ENCODE measurements around the gene OLFML2B. TPM values are rescaled to one million over a fixed set of nuclear protein-coding genes. Genes with fewer than 3 reads are reported as not detected.

Gene OLFML2B
- total RNA-seq, 1 experiment from 2014 or later: 1.8 TPM

DNA sequence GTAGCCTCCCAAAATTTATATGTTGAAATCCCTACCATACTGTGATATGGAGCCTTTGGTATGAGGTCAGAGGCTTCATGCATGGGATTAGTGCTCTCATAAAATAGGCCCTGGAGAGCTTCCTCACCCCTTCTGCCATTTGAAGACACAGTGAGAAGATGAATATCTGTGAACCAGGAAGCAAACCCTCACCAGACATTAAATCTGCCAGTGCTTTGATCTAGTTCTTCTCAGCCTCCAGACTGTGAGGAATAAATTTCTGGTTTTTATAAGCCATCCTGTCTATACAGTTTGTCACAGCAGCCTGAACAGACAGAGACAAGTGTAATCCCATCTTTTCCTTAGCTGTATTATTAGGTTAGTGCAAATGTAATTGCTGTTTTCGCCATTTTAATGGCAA lies 88.4 kb downstream of the OLFML2B start:
- Histone ChIP-seq H3K27me3 (replicated peaks) (no peaks in the 10 kb centered on the region), H3K36me3 (0 out of 2 replicates have a peak, but pooled peaks cover 4% of the 10 kb centered on the region), H3K4me1 (replicated peaks) (peaks cover under 1% of the 10 kb centered on the region; the same call in 1 of the 2 replicates), H3K9me3 (replicated peaks) (no peaks in the 10 kb centered on the region), H3K4me3 (no peak overlapping the region), H3K27ac (no peak overlapping the region)
- DNase-seq (ENCODE audit: low read depth in 1 of 2, low spot score in 2 of 2): no peak

DNA sequence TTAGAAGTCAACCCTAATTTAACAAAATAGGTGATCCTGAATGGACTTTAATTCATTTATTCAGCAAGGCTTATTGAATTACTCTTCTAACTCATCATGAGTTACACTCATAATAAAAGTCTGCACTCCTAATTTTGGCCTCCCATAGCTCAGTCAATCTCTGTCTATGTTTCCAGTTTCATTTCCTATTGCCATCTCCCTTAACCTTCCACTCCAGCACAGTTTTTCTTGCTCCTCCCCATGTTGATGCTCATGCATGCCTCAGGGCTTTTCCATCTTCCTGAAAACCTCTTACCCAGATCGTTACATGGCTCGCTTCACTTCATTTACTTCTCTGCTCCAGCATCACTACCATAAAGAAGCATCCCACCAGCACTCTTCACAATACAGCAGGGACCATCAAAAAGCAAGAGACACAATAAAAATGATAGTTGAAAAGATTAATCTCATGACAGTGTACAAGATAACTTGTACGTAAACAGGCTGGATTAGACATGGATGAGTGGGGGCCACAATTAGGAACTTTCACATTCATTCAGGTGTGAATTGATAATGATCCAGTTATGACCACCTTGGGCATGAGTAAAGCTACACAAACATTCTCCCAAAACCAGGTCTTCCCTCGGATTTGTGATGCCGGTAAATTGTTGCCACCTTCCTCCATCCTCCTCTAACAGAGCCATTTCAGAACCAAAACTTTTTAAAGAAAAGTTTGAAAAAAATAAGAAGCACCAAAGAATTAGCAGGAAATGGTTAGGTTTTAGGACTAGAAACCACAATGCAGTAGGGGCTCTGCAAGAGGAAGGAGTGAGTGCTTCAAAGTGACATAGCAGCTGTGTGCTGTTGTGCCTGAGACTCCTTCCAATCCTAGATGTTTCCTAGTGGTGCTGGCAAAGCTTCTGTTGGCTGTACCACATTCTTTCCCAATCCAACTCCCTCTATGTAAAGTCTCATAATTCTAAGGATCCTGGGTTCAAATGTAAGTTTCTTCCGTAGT lies 89.8 kb downstream of the OLFML2B start:
- no peak for DNase-seq (ENCODE audit: low read depth in 1 of 2, low spot score in 2 of 2)
- H3K27me3 ChIP-seq (replicated peaks): no peaks in the 10 kb centered on the region
- no peak overlapping the region for H3K27ac ChIP-seq
- H3K4me1 ChIP-seq (replicated peaks): peaks cover 11% of the 10 kb centered on the region
- no peak overlapping the region for H3K4me3 ChIP-seq
- H3K9me3 ChIP-seq (replicated peaks): no peaks in the 10 kb centered on the region
- 0 out of 2 replicates have a peak, but pooled peaks cover 4% of the 10 kb centered on the region for H3K36me3 ChIP-seq

Other genes starting within 250 kb of the OLFML2B start
- 0.16 TPM in 1 of 2 replicates, not detected in the other for gene NOS1AP, start 45.8 kb upstream of the OLFML2B start, total RNA-seq (2014; rRNA removed; shearing (Covaris generic))